ENCODE measurements around the gene LSAMP. TPM values are rescaled to one million over a fixed set of nuclear protein-coding genes. Genes with fewer than 3 reads are reported as not detected.
"Not testable (repeated sequence)": the region's sequence is repeated elsewhere in the genome, so short reads cannot be mapped to it uniquely, and the experiment has no call there.

Gene LSAMP
- total and polyA plus RNA-seq, 3 donors from 2014 or later = 3.1 to 10.3 (median 9.1) TPM

DNA sequence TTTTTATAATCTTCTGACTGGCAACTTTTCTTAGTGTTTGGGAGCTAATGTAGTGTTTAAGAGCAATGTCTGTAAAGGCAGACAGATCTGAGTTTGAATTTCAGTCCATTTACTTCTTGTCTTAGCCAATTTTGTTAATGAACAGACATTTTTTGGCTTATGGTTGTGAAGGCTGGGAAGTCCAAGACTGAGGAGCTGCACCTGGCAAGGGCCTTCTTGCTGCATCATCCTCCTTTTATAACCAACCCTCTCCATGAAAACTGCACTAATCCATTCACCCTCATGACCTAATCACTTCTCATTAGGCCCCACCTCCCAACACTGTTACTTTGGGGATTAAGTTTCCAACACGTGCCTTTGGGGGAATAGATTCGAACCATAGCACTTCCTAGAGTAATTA is 657.5 kb downstream of the LSAMP start:
- Histone ChIP-seq H3K4me3 (no peak overlapping the region), H3K36me3 (ENCODE audit: low read depth, missing control alignments) (no peaks in the 10 kb centered on the region), H3K27me3 (no peaks in the 10 kb centered on the region), H3K4me1 (peaks cover 6% of the 10 kb centered on the region), H3K27ac (no peak overlapping the region), H3K9me3 (no peaks in the 10 kb centered on the region)
- no peak for DNase-seq
- WGBS, 2 donors = 86 to 94% methylated on average over 2 of the region's 2 CpGs
- intact Hi-C loops (cut with DNase I; ENCODE audit: low total_unique reads) = no loop called here
- TF ChIP-seq, protein P1, sequence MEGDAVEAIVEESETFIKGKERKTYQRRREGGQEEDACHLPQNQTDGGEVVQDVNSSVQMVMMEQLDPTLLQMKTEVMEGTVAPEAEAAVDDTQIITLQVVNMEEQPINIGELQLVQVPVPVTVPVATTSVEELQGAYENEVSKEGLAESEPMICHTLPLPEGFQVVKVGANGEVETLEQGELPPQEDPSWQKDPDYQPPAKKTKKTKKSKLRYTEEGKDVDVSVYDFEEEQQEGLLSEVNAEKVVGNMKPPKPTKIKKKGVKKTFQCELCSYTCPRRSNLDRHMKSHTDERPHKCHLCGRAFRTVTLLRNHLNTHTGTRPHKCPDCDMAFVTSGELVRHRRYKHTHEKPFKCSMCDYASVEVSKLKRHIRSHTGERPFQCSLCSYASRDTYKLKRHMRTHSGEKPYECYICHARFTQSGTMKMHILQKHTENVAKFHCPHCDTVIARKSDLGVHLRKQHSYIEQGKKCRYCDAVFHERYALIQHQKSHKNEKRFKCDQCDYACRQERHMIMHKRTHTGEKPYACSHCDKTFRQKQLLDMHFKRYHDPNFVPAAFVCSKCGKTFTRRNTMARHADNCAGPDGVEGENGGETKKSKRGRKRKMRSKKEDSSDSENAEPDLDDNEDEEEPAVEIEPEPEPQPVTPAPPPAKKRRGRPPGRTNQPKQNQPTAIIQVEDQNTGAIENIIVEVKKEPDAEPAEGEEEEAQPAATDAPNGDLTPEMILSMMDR (IDR thresholded peaks at IDR 0.05) = no peak
- no peak for TF ChIP-seq POLR2A (IDR thresholded peaks at IDR 0.05)

DNA sequence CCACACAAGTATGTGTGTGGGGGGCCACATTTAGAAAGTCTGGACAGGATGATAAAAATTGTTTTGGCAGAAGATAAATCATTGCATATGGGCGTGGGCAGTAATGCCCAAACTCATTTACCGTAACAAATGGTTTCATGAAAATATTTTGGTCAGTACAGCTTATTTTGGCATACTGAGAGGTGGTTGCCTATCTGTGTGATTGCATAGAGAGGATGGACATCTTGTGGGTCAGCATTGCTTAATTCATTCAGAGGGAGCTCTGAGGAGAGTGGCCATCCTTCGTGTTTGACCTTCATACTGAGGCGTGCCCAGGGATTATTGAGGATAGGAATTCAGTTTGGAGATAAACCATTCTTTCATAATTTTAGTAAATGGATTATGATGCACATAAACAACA is 659.5 kb downstream of the LSAMP start:
- WGBS, 2 donors = 72 to 76% methylated on average over 4 of the region's 4 CpGs
- DNase-seq = no peak
- Histone ChIP-seq H3K36me3 (ENCODE audit: low read depth, missing control alignments) (no peaks in the 10 kb centered on the region), H3K27ac (no peak overlapping the region), H3K9me3 (no peaks in the 10 kb centered on the region), H3K4me1 (peaks cover 6% of the 10 kb centered on the region), H3K27me3 (no peaks in the 10 kb centered on the region), H3K4me3 (no peak overlapping the region)
- TF ChIP-seq, protein P1 (IDR thresholded peaks at IDR 0.05) = no peak
- no peak for TF ChIP-seq POLR2A (IDR thresholded peaks at IDR 0.05)
- intact Hi-C loops (cut with DNase I; ENCODE audit: low total_unique reads) = no loop called here

DNA sequence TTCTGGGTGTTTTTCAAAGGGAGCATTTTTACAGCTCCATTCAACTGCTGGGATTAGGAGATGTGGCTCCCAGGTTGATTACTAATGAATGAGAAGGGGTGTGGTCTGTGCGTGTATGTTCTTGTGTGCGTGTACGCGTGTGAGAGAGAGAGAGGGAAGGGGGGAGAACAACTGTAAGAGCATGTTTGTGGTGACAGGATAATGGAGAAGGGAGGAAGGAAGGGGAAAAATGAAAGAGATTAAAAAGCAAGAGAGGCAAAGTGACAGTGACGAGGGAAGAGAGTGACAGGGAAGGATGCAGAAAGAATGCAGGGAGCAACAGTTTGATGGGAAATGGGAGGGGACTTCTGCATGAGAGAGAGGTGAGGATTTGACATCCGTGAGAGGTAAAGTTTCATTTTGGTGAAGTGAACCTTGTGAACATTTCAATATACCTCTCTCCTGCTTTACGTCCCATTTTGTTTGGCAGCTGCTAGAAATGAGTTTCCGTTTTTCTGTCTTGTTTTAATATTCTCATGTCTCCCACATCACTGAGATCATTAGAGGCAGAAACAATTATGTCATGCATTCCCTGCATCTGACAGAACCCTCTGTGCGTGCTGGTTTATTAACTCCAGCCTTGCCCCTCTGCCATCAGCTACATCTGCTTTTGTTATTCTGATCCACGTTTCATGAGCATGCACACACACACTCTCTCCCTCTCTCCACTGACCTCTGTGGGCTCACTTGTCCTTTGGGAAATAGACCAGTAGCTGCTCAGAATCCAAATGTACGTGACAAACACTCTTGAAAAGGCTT is 660.3 kb downstream of the LSAMP start:
- 4 to 8% methylated on average over 11 of the region's 11 CpGs for WGBS, 2 donors
- H3K9me3 ChIP-seq = no peaks in the 10 kb centered on the region
- H3K36me3 ChIP-seq (ENCODE audit: low read depth, missing control alignments) = no peaks in the 10 kb centered on the region
- no peak for TF ChIP-seq POLR2A (IDR thresholded peaks at IDR 0.05)
- TF ChIP-seq, protein P1 (IDR thresholded peaks at IDR 0.05) = peak in 1 of 3 experiments; percentile 18
- DNase-seq = no peak
- H3K4me3 ChIP-seq = peak overlapping the region; percentile 64 to 86
- H3K27me3 ChIP-seq = no peaks in the 10 kb centered on the region
- H3K27ac ChIP-seq = peak overlapping the region in 1 of 2 donors; percentile 85
- H3K4me1 ChIP-seq = peaks cover 6% of the 10 kb centered on the region
- intact Hi-C loops (cut with DNase I; ENCODE audit: low total_unique reads) = no loop called here

DNA sequence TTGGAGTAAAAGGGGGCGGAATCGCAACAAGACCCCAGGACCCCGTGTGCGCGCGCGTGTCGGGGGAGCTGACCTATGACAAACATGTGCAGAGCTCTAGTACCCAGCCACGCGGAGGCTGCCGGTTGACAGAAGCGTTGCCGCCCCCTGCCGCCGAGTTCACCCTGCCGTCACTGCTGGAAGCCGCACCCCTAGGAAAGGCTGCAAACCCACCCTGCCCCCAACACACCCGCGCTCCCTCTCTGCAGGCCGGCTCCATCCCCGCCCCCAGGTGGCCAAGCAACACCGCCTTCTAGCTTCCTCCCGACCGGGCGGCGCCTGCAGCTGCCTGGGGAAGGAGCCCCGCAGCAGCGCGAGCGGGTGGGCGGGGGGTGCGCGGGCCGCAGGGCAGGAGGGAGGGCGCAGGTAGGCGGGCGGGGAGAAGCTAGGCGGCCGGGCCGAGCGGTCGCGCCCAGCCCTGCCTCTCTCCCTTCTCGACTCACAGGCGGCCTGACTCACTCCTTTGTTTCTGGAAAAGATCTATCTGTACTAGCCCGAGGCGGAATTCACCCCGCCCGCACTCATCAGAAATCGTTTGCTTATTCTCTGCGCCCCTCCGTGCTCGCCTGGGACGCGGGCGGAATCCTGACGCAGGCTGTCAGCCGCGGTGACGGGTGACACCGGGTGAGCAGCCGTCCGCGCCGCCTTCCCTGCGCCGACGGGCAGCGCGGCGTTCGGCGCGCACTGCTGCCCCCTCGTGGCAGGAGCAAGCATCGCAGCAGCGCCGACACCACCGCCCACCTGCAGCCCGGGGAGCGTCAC is 661.1 kb downstream of the LSAMP start:
- no peaks in the 10 kb centered on the region for H3K9me3 ChIP-seq
- peak overlapping the region; percentile 85 to 87 for H3K27ac ChIP-seq
- H3K4me3 ChIP-seq = peak overlapping the region; percentile 64 to 86
- peak; percentile 96 for DNase-seq
- 0% methylated on average over 9 to 73 of the region's 81 CpGs for WGBS, 2 donors
- peaks cover 6% of the 10 kb centered on the region for H3K4me1 ChIP-seq
- TF ChIP-seq, protein P1 (IDR thresholded peaks at IDR 0.05) = peak; percentile 94 to 99 (median 98)
- no peak for TF ChIP-seq POLR2A (IDR thresholded peaks at IDR 0.05)
- intact Hi-C loops (cut with DNase I; ENCODE audit: low total_unique reads) = no loop called here
- no peaks in the 10 kb centered on the region for H3K27me3 ChIP-seq
- H3K36me3 ChIP-seq (ENCODE audit: low read depth, missing control alignments) = no peaks in the 10 kb centered on the region

DNA sequence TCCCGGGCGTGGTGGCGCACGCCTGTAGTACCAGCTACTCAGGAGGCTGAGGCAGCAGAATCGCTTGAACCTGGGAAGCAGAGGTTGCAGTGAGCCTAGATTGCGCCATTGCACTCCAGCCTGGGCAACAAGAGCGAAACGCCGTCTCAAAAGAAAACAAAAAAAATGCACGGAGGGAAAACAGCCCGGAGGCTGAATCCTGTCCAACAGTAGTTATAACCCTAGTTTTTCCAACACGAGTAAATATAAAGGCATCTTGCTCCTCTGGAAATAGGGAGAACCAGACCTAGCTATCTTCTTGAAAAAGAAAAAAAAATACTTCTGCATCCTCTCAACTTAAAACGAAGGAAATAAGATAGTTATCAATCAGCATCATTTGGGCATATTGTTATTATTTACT is 661.9 kb downstream of the LSAMP start:
- H3K27me3 ChIP-seq; intact Hi-C loops (cut with DNase I; ENCODE audit: low total_unique reads); H3K9me3 ChIP-seq; DNase-seq; H3K27ac ChIP-seq; H3K4me1 ChIP-seq; H3K36me3 ChIP-seq (ENCODE audit: low read depth, missing control alignments): not testable (repeated sequence)
- WGBS, 2 donors = 40 to 46% methylated on average over 13 of the region's 13 CpGs
- H3K4me3 ChIP-seq = peak overlapping the region; percentile 64 to 86
